IMR-90 (cell line): ENCODE results near the gene CTNNA2. TPM values are rescaled to one million over a fixed set of nuclear protein-coding genes. Genes with fewer than 3 reads are reported as not detected.

Source experiments
- ATAC-seq: fragments of 200-7000 bp; cut with Tn5 transposase; 2 replicates; pipeline ENCODE4 v1.9.1; 2020; ENCODE audit warnings: low read depth, mild to moderate bottlenecking, moderate library complexity
- BruUV-seq: library from RNA; stranded (reverse); fragments of 400-500 nt; replicated peaks from 2 replicates; lab custom pipeline; 2021; lab: Mats Ljungman, UMichigan
- CTCF ChIA-PET: fragments of 300-600 bp; formaldehyde crosslinking; extraction: SDS; loops from one replicate; lab custom pipeline; 2021; ENCODE audit warnings: antibody characterized with exemption; lab: Yijun Ruan, JAX
- POLR2A ChIA-PET: fragments of 300-600 bp; sonication (Branson Sonifier 250); formaldehyde crosslinking; loops from one replicate; lab custom pipeline; 2022; ENCODE audit warnings: antibody characterized with exemption; ENCODE audit not compliant: unreplicated experiment; lab: Charles Lee
- DNase-seq: peaks from one replicate; pipeline ENCODE4 v3.0.0; 2013
- H2AFZ ChIP-seq: replicated peaks from 2 replicates; pipeline ENCODE3; 2013; ENCODE audit warnings: low read length, mild to moderate bottlenecking; ENCODE audit not compliant: poor library complexity
- H2AK5ac ChIP-seq: 2 replicates; pipeline ENCODE4 v1.6.1; 2013; ENCODE audit warnings: low read depth, low read length, inconsistent platforms
- H2AK9ac ChIP-seq: replicated peaks from 2 replicates; pipeline ENCODE3; 2013; ENCODE audit warnings: mild to moderate bottlenecking, low read depth, low read length, moderate library complexity; ENCODE audit not compliant: poor library complexity
- H2BK120ac ChIP-seq: 2 replicates; pipeline ENCODE4 v1.6.1; 2013; ENCODE audit warnings: low read depth, low read length, inconsistent platforms
- H2BK15ac ChIP-seq: 3 replicates; pipeline ENCODE4 v1.6.1; 2013; ENCODE audit warnings: low read depth, low read length, inconsistent platforms
- H2BK20ac ChIP-seq: 2 replicates; pipeline ENCODE4 v1.6.1; 2013; ENCODE audit warnings: low read depth, mild to moderate bottlenecking, inconsistent platforms, low read length, moderate library complexity
- H2BK5ac ChIP-seq: 2 replicates; pipeline ENCODE4 v1.6.1; 2013; ENCODE audit warnings: mild to moderate bottlenecking, low read depth, low read length, inconsistent platforms; ENCODE audit not compliant: poor library complexity, severe bottlenecking
- H3K14ac ChIP-seq: replicated peaks from 2 replicates; pipeline ENCODE4 v1.6.1; 2013; ENCODE audit warnings: low read depth, low read length, inconsistent platforms
- H3K18ac ChIP-seq: 2 replicates; pipeline ENCODE4 v1.6.1; 2013; ENCODE audit warnings: low read depth, low read length, control low read depth
- H3K23ac ChIP-seq: 2 replicates; pipeline ENCODE4 v1.6.1; 2013; ENCODE audit warnings: low read depth, low read length, inconsistent platforms
- H3K27ac ChIP-seq: 2 replicates; pipeline ENCODE4 v1.5.1; 2013; ENCODE audit warnings: mild to moderate bottlenecking, control low read depth, low read length; ENCODE audit not compliant: insufficient read depth
- H3K27me3 ChIP-seq: 2 replicates; pipeline ENCODE4 v1.6.1; 2013; ENCODE audit warnings: low read length; ENCODE audit not compliant: control insufficient read depth, insufficient read depth
- H3K36me3 ChIP-seq: 2 replicates; pipeline ENCODE4 v1.6.1; 2013; ENCODE audit warnings: low read length, mixed read lengths; ENCODE audit not compliant: control insufficient read depth, insufficient read depth
- H3K4ac ChIP-seq: 2 replicates; pipeline ENCODE4 v1.6.1; 2013; ENCODE audit warnings: low read depth, low read length, inconsistent platforms
- H3K4me1 ChIP-seq: 2 replicates; pipeline ENCODE4 v1.6.1; 2013; ENCODE audit warnings: low read length, mixed read lengths; ENCODE audit not compliant: control insufficient read depth, insufficient read depth
- H3K4me2 ChIP-seq: 2 replicates; pipeline ENCODE4 v1.6.1; 2013; ENCODE audit warnings: low read depth, mild to moderate bottlenecking, control low read depth, low read length, moderate library complexity
- H3K4me3 ChIP-seq: 2 replicates; pipeline ENCODE4 v1.5.1; 2013; ENCODE audit warnings: low read depth, mild to moderate bottlenecking, control low read depth, low read length, moderate library complexity; ENCODE audit not compliant: insufficient read depth
- H3K56ac ChIP-seq: 2 replicates; pipeline ENCODE4 v1.6.1; 2013; ENCODE audit warnings: low read length, inconsistent platforms; ENCODE audit not compliant: insufficient read depth; ENCODE audit errors: extremely low read depth
- H3K79me1 ChIP-seq, 2 experiments: 2 replicates each; pipeline ENCODE4 v1.6.1; 2013; ENCODE audit warnings: low read length in 2 of 2, inconsistent platforms in 1 of 2, low read depth in 1 of 2
- H3K9ac ChIP-seq: 2 replicates; pipeline ENCODE4 v1.6.1; 2013; ENCODE audit warnings: low read depth, low read length, control low read depth
- H3K9me1 ChIP-seq: 2 replicates; pipeline ENCODE4 v1.6.1; 2013; ENCODE audit warnings: low read length, inconsistent platforms; ENCODE audit not compliant: insufficient read depth
- H3K9me3 ChIP-seq: 2 replicates; pipeline ENCODE4 v1.6.1; 2013; ENCODE audit warnings: low read length; ENCODE audit not compliant: control insufficient read depth, insufficient read depth
- H4K20me1 ChIP-seq: 2 replicates; pipeline ENCODE4 v1.6.1; 2013; ENCODE audit warnings: low read length, inconsistent platforms; ENCODE audit not compliant: insufficient read depth
- H4K5ac ChIP-seq: 2 replicates; pipeline ENCODE4 v1.6.1; 2013; ENCODE audit warnings: mild to moderate bottlenecking, low read depth, low read length, control low read depth
- H4K8ac ChIP-seq, 2 experiments: 2 replicates each; pipeline ENCODE4 v1.6.1; 2013; ENCODE audit warnings: low read depth in 2 of 2, low read length in 2 of 2, control low read depth in 1 of 2, inconsistent platforms in 1 of 2
- H4K91ac ChIP-seq: 2 replicates; pipeline ENCODE4 v1.6.1; 2013; ENCODE audit warnings: low read depth, low read length, inconsistent platforms; ENCODE audit not compliant: insufficient read depth
- CHD1 ChIP-seq: IDR thresholded peaks from 2 replicates; pipeline ENCODE4 v1.6.1; 2012; ENCODE audit warnings: low read depth, low read length, improper control_type of control experiment
- CTCF ChIP-seq: conservative IDR thresholded peaks from 2 replicates; pipeline ENCODE4 v1.5.1; 2012; ENCODE audit warnings: mild to moderate bottlenecking, low read depth, low read length, improper control_type of control experiment
- MAFK ChIP-seq: IDR thresholded peaks from 2 replicates; pipeline ENCODE4 v1.6.1; 2012; ENCODE audit warnings: low read depth, low read length, improper control_type of control experiment
- RFX5 ChIP-seq: IDR thresholded peaks from 2 replicates; pipeline ENCODE4 v1.8.0; 2012; ENCODE audit warnings: low read depth, mild to moderate bottlenecking, low read length, moderate library complexity
- dilution Hi-C: fragments of 300-500 bp; cut with HindIII; formaldehyde crosslinking; loops from one replicate; pipeline ENCODE4 v1.14.3; 2018; ENCODE audit warnings: low sequenced_read_pairs; ENCODE audit not compliant: unreplicated experiment
- in situ Hi-C: fragments of 300-500 bp; cut with MboI; formaldehyde crosslinking; loops from 3 replicates; pipeline ENCODE4 v1.14.3; 2019; ENCODE audit warnings: low sequenced_read_pairs, inconsistent platforms, mixed read lengths
- intact Hi-C: fragments of 100-400 bp; cut with micrococcal nuclease; formaldehyde crosslinking; loops from 2 replicates; pipeline ENCODE4 v1.10.0; 2022
- polyA plus RNA-seq, 3 experiments: library from polyadenylated mRNA; depleted of rRNA; stranded (reverse); fragments of >200 nt; gene quantifications; 2 replicates each; pipeline ENCODE4 v1.2.3, GENCODE V29; 2012; ENCODE audit warnings: low replicate concordance in 1 of 3
- total RNA-seq: library from RNA; depleted of rRNA; stranded (reverse); fragments of >200 nt; gene quantifications from 2 replicates; pipeline ENCODE4 v1.2.3, GENCODE V29; 2012

Gene CTNNA2
- total and polyA plus RNA-seq, 2 of the 4 experiments (the other 2 are of a cell fraction), result not detected

- TF ChIP-seq MAFK (peak; percentile 88), CTCF (no peak), RFX5 (no peak), CHD1 (no peak)
- H2AFZ ChIP-seq, result no peak overlapping the region
- H3K4me1 ChIP-seq, result peaks cover 2% of the 10 kb centered on the region; the same call in 1 of the 2 replicates
- H3K4me2 ChIP-seq, result no peak overlapping the region
- H3K23ac ChIP-seq, result no peak overlapping the region
- H2BK120ac ChIP-seq, result no peak overlapping the region
- H3K18ac ChIP-seq, result no peak overlapping the region
- H3K4me3 ChIP-seq, result no peak overlapping the region
- intact Hi-C loops, result no loop called here
- dilution Hi-C loops, result no loop called here
- no peak overlapping the region for H3K27ac ChIP-seq
- no peak overlapping the region for H2BK15ac ChIP-seq
- ATAC-seq, result no peak
- H3K79me1 ChIP-seq, result no peaks in the 10 kb centered on the region
- CTCF ChIA-PET, result interaction anchor here (0.6 kb wide), 1 partner anchor 114 kb away, joined by 3 read pairs; no protein-coding TSS in a partner anchor
- H4K20me1 ChIP-seq, result no peaks in the 10 kb centered on the region
- H4K8ac ChIP-seq, result no peak overlapping the region
- no peak overlapping the region for H2AK9ac ChIP-seq
- H2BK5ac ChIP-seq, result no peak overlapping the region
- H3K4ac ChIP-seq, result no peak overlapping the region
- BruUV-seq, result no TSS peak
- H3K56ac ChIP-seq, result no peak overlapping the region
- H4K5ac ChIP-seq, result no peak overlapping the region
- H3K9me1 ChIP-seq, result no peaks in the 10 kb centered on the region
- H3K27me3 ChIP-seq, result peaks cover 5% of the 10 kb centered on the region; the same call in 1 of the 2 replicates
- no peak overlapping the region for H4K91ac ChIP-seq
- no peaks in the 10 kb centered on the region for H3K36me3 ChIP-seq
- no peak overlapping the region for H2AK5ac ChIP-seq
- H2BK20ac ChIP-seq, result no peak overlapping the region
- in situ Hi-C loops, result no loop called here
- H3K14ac ChIP-seq, result no peak overlapping the region
- no peak overlapping the region for H3K9ac ChIP-seq
- no peak for DNase-seq
- POLR2A ChIA-PET, result no interaction called here
- no peaks in the 10 kb centered on the region for H3K9me3 ChIP-seq
These were observed 447.2 kb downstream of the CTNNA2 start for GRCh38 chr2:79960035-79960434.
